Left renal pelvis (tissue), 4 donors: ENCODE results near the gene DNALI1. TPM values are rescaled to one million over a fixed set of nuclear protein-coding genes. Genes with fewer than 3 reads are reported as not detected.
"Not testable (repeated sequence)": the region's sequence is repeated elsewhere in the genome, so short reads cannot be mapped to it uniquely, and the experiment has no call there.

ENCODE experiments used
- DNase-seq, 4 donors: peaks; one replicate each; pipeline ENCODE4 v3.0.0-alpha.2; 2013; ENCODE audit warnings: low read depth in 4 of 4, low spot score in 3 of 4
- polyA plus RNA-seq, 4 donors: library from polyadenylated mRNA; unstranded; fragments of 120-200 nt; gene quantifications; one replicate each; pipeline ENCODE4 v1.2.1, GENCODE V29; 2013; ENCODE audit not compliant: insufficient read length in 4 of 4

DNALI1 gene
- polyA plus RNA-seq = 10 to 100 TPM; 18.0 to 72.4 (median 57.8) TPM

GRCh38 chr1:37556712-37557196, at the start of gene DNALI1:
Gene DNALI1, plus strand, starts transcription at chr1:37556940. Its CDS starts 55 bp downstream, at chr1:37556995.
- DNase-seq = peak; percentile 73 to 86 (median 76)

GRCh38 chr1:37509181-37509580, 47.6 kb upstream of the DNALI1 start:
- no peak for DNase-seq

- peak in 3 of 4 donors; percentile 6 to 14 (median 8) for DNase-seq
Measured at GRCh38 chr1:37513795-37514349, 42.9 kb upstream of the DNALI1 start.

GRCh38 chr1:37514350-37515184, 42.2 kb upstream of the DNALI1 start, which contains the start of gene MEAF6:
Gene MEAF6, minus strand, starts transcription at chr1:37514766. Its CDS starts 20 bp downstream, at chr1:37514746.
- peak; percentile 70 to 77 (median 74) for DNase-seq

- DNase-seq = peak in 1 of 4 donors; percentile 4
Measured at GRCh38 chr1:37515185-37516034, 41.3 kb upstream of the DNALI1 start.

GRCh38 chr1:37517569-37517968, 39.2 kb upstream of the DNALI1 start:
- DNase-seq = no peak

- DNase-seq = not testable (repeated sequence)
Measured at GRCh38 chr1:37518241-37518640, 38.5 kb upstream of the DNALI1 start.

- not testable (repeated sequence) for DNase-seq
Measured at GRCh38 chr1:37518929-37519328, 37.8 kb upstream of the DNALI1 start.

GRCh38 chr1:37519613-37520012, 37.1 kb upstream of the DNALI1 start:
- DNase-seq = no peak

- DNase-seq = not testable (repeated sequence)
Measured at GRCh38 chr1:37529888-37530287, 26.9 kb upstream of the DNALI1 start.

GRCh38 chr1:37532418-37533156, 24.2 kb upstream of the DNALI1 start:
- not testable (repeated sequence) for DNase-seq

- no peak for DNase-seq
Measured at GRCh38 chr1:37533317-37534093, 23.2 kb upstream of the DNALI1 start.

- DNase-seq = no peak
Measured at GRCh38 chr1:37537378-37537777, 19.4 kb upstream of the DNALI1 start.

- not testable (repeated sequence) for DNase-seq
Measured at GRCh38 chr1:37539154-37539553, 17.6 kb upstream of the DNALI1 start.

- DNase-seq = no peak
Measured at GRCh38 chr1:37540036-37540785, 16.5 kb upstream of the DNALI1 start.

- DNase-seq = no peak
Measured at GRCh38 chr1:37544530-37544929, 12.2 kb upstream of the DNALI1 start.

GRCh38 chr1:37545019-37545418, 11.7 kb upstream of the DNALI1 start:
- no peak for DNase-seq

- no peak for DNase-seq
Measured at GRCh38 chr1:37549341-37549740, 7.4 kb upstream of the DNALI1 start.

GRCh38 chr1:37553598-37553926, 3.2 kb upstream of the DNALI1 start:
- DNase-seq = no peak
